ENCODE data around the gene PFKP. TPM values are rescaled to one million over a fixed set of nuclear protein-coding genes. Genes with fewer than 3 reads are reported as not detected.

PFKP gene
- total RNA-seq, 3 donors from 2014 or later, result 239 to 271 (median 253) TPM

DNA sequence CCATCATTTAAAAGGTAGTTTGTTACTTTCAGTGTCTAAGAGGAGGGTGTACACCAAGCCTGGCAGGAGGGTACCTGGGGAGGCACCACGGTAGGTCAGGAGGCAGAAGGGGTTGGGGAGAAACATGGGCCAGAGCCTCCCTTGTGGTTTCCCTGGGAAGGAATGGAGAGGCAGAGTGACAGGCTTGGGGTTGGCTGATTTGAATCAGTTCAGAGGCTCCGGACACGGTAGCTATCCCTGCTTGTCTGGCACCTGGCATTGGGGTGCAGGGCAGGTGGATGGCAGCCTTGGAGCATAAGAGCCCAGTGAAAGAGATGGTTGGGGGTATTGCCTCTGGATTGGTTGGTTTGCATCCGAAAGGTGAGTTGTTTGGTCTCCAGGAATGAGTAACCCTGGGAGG lies 30.2 kb upstream of the PFKP start:
- H3K27me3 Mint-ChIP-seq (ENCODE audit: low read depth), result peaks cover 27% of the 10 kb centered on the region
- peaks cover 4% of the 10 kb centered on the region for H3K4me1 Mint-ChIP-seq (ENCODE audit: low read depth)
- no peak for ATAC-seq
- no peaks in the 10 kb centered on the region for H3K36me3 Mint-ChIP-seq (ENCODE audit: insufficient read depth)
- H3K4me3 Mint-ChIP-seq, result no peak overlapping the region
- H3K9me3 Mint-ChIP-seq, result no peaks in the 10 kb centered on the region
- DNase-seq, result no peak

- ATAC-seq, result no peak
- Mint-ChIP-seq H3K36me3 (ENCODE audit: insufficient read depth) (no peaks in the 10 kb centered on the region), H3K4me3 (no peak overlapping the region)
Observed at GRCh38 chr10:3040069-3040468, 27.3 kb upstream of the PFKP start.

DNA sequence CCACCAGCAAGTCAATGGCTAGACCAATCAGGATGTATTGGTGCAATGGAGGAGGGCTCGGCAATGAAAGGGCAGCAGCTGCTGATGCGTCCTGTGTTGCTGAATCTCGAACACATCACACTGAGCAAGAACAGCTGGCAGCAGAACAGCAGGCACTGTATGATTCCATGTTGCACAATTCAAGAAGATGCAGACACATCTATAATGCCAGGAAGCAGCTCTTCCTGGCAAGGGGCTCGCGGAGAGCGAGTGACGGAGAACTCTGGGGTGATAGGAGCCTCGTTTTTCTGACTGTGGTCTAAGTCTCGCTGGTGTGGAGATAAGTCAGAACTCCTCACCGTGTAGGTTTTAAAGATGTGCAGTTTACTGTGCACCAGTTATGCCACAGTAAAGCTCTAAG lies 24.8 kb upstream of the PFKP start:
- H3K9me3 Mint-ChIP-seq, result no peaks in the 10 kb centered on the region
- no peak overlapping the region for H3K4me3 Mint-ChIP-seq
- DNase-seq (no peak), ATAC-seq (no peak)
- H3K27me3 Mint-ChIP-seq (ENCODE audit: low read depth), result peaks cover 20% of the 10 kb centered on the region
- no peaks in the 10 kb centered on the region for H3K36me3 Mint-ChIP-seq (ENCODE audit: insufficient read depth)
- peaks cover 5% of the 10 kb centered on the region for H3K4me1 Mint-ChIP-seq (ENCODE audit: low read depth)

More at GRCh38 chr10:3040069-3040468, 27.3 kb upstream of the PFKP start:
- Mint-ChIP-seq H3K9me3 (no peaks in the 10 kb centered on the region), H3K4me1 (ENCODE audit: low read depth) (peaks cover 7% of the 10 kb centered on the region), H3K27me3 (ENCODE audit: low read depth) (peaks cover 22% of the 10 kb centered on the region)
- no peak for DNase-seq

GRCh38 chr10:3043512-3044368 lies 23.6 kb upstream of the PFKP start:
- Mint-ChIP-seq H3K27me3 (ENCODE audit: low read depth) (peaks cover 28% of the 10 kb centered on the region), H3K4me1 (ENCODE audit: low read depth) (peaks cover 5% of the 10 kb centered on the region), H3K4me3 (no peak overlapping the region), H3K9me3 (no peaks in the 10 kb centered on the region), H3K36me3 (ENCODE audit: insufficient read depth) (no peaks in the 10 kb centered on the region)
- peak; percentile 39 for DNase-seq
- peak; percentile 71 to 79 for ATAC-seq

- peaks cover 5% of the 10 kb centered on the region for H3K4me1 Mint-ChIP-seq (ENCODE audit: low read depth)
- no peak for DNase-seq
- H3K4me3 Mint-ChIP-seq, result no peak overlapping the region
- peaks cover 40% of the 10 kb centered on the region for H3K27me3 Mint-ChIP-seq (ENCODE audit: low read depth)
- H3K36me3 Mint-ChIP-seq (ENCODE audit: insufficient read depth), result no peaks in the 10 kb centered on the region
- H3K9me3 Mint-ChIP-seq, result no peaks in the 10 kb centered on the region
- peak; percentile 46 to 59 for ATAC-seq
Observed at GRCh38 chr10:3045471-3046209, 21.7 kb upstream of the PFKP start.

- ATAC-seq, result no peak
- peaks cover 41% of the 10 kb centered on the region for H3K27me3 Mint-ChIP-seq (ENCODE audit: low read depth)
- no peaks in the 10 kb centered on the region for H3K36me3 Mint-ChIP-seq (ENCODE audit: insufficient read depth)
Observed at GRCh38 chr10:3046210-3046779, 21.1 kb upstream of the PFKP start.

DNA sequence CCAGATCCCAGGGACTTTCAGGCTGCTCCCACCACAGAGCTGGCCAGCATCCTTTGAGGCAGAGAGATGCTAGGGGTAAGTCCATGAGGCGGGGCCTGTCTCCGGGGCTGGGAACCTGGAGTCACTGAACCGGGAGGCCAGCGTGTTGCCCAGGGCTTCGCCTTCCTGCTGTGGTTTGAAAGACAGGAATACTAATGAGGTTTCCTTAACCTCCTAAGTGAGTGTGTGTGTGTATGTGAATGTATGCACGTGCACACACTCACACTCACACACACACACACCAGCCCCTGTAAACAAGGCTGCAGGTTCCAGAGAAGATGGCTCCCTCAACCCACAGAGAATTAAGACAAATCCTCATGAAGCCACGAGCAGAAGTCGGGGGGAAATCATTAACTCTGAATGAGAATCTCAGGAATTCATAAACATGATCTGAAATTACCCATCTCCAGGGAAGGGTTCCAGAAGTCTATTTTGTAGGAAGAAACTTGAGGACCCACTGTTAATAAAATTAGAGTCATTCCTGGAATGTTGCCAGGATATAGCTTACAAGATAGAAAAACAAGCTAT lies 20.3 kb upstream of the PFKP start:
- Mint-ChIP-seq H3K4me1 (ENCODE audit: low read depth) (peaks cover 5% of the 10 kb centered on the region), H3K36me3 (ENCODE audit: insufficient read depth) (no peaks in the 10 kb centered on the region), H3K27me3 (ENCODE audit: low read depth) (peaks cover 43% of the 10 kb centered on the region), H3K9me3 (no peaks in the 10 kb centered on the region), H3K4me3 (no peak overlapping the region)
- no peak for DNase-seq
- ATAC-seq, result no peak

More at GRCh38 chr10:3046210-3046779, 21.1 kb upstream of the PFKP start:
- Mint-ChIP-seq H3K9me3 (no peaks in the 10 kb centered on the region), H3K4me1 (ENCODE audit: low read depth) (peaks cover 5% of the 10 kb centered on the region), H3K4me3 (no peak overlapping the region)
- DNase-seq, result no peak

DNA sequence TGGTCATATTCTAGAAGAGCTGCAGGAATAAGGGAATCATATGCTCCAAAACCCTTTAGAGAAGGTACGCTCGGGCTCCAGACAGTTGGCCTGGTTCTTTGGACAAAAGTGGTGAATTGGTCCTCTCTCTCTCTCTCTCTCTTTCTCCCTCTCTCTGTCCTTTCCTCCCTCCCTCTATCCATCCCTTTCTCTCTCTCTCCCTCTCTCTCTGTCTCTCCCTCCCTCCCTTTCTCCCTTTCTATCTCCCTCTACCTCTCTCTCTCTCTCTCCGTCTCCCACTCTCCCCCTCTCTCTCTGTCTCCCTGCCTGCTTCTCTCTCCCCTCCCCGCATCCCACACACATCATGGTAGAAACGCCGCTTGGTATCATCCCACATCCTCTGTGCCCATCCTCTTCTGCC lies 19.8 kb upstream of the PFKP start:
- H3K36me3 Mint-ChIP-seq (ENCODE audit: insufficient read depth), result no peaks in the 10 kb centered on the region
- H3K27me3 Mint-ChIP-seq (ENCODE audit: low read depth), result peaks cover 44% of the 10 kb centered on the region
- ATAC-seq, result no peak
- H3K9me3 Mint-ChIP-seq, result no peaks in the 10 kb centered on the region
- peaks cover 5% of the 10 kb centered on the region for H3K4me1 Mint-ChIP-seq (ENCODE audit: low read depth)
- DNase-seq, result no peak
- no peak overlapping the region for H3K4me3 Mint-ChIP-seq

DNA sequence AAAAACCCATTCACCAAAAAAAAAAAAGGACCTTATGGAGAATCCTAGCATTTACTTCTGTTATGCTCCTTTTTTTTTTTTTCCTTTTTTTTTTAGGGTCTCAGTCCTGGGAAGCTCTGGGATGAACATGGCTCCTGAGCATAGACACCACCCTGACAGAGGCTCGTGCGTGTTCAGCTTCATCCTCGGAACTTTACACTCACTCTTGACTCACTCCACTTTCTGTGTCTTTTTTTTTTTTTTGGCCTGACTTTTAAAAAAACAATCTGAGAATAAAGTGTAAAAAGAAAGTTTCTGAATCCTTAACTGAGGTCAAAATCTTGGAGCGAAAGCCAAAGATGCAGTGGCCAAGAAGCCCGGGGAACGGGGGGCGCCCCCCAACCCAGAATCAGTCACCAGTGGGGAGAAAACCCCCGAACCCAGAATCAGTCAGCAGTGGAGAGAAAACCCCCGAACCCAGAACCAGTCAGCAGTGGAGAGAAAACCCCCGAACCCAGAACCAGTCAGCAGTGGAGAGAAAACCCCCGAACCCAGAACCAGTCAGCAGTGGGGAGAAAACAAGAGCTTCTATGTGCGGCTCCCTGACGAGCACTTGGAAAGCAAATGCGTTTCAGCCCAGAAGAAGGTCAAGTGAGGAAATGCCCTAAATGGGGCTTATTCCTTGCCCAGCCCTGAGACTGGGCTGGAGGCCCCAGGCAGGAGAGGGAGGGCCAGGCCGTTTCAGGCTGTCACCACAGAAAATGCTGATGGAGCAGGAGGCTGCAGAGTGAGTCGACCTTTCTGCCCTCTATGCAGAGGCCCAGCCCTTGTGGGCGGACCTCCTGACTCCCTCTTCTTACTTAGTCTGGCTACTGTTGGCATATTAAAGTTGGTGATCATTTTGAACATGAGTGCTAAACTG lies 19.0 kb upstream of the PFKP start:
- no peaks in the 10 kb centered on the region for H3K36me3 Mint-ChIP-seq (ENCODE audit: insufficient read depth)
- peaks cover 4% of the 10 kb centered on the region for H3K4me1 Mint-ChIP-seq (ENCODE audit: low read depth)
- no peaks in the 10 kb centered on the region for H3K9me3 Mint-ChIP-seq
- DNase-seq (no peak), ATAC-seq (no peak)
- no peak overlapping the region for H3K4me3 Mint-ChIP-seq
- peaks cover 44% of the 10 kb centered on the region for H3K27me3 Mint-ChIP-seq (ENCODE audit: low read depth)

GRCh38 chr10:3051692-3052091 lies 15.7 kb upstream of the PFKP start:
- Mint-ChIP-seq H3K4me1 (ENCODE audit: low read depth) (peaks cover 2% of the 10 kb centered on the region), H3K9me3 (no peaks in the 10 kb centered on the region), H3K27me3 (ENCODE audit: low read depth) (peaks cover 42% of the 10 kb centered on the region), H3K36me3 (ENCODE audit: insufficient read depth) (no peaks in the 10 kb centered on the region), H3K4me3 (no peak overlapping the region)
- DNase-seq (no peak), ATAC-seq (no peak)

DNA sequence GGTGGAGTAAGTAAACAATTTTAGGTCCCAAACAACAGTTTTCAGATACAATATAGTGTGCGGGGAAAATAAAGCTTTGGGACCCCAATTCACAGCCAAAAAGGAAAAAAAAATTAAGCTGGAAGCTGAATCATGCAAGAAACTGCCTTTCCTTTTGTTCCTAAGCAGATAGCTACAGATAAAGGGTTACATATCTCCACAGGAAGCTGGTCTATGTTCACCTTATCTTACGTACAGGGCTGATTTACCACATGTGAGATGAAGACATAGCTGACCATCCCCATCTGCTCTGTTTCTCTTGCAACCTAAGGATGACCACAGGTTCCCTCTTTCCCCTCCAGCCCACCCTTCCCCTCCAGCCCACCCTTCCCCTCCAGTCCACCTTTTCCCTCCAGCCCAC lies 14.2 kb upstream of the PFKP start:
- Mint-ChIP-seq H3K4me3 (no peak overlapping the region), H3K4me1 (ENCODE audit: low read depth) (peaks cover 4% of the 10 kb centered on the region), H3K27me3 (ENCODE audit: low read depth) (peaks cover 31% of the 10 kb centered on the region), H3K36me3 (ENCODE audit: insufficient read depth) (no peaks in the 10 kb centered on the region), H3K9me3 (no peaks in the 10 kb centered on the region)
- no peak for DNase-seq
- no peak for ATAC-seq

DNA sequence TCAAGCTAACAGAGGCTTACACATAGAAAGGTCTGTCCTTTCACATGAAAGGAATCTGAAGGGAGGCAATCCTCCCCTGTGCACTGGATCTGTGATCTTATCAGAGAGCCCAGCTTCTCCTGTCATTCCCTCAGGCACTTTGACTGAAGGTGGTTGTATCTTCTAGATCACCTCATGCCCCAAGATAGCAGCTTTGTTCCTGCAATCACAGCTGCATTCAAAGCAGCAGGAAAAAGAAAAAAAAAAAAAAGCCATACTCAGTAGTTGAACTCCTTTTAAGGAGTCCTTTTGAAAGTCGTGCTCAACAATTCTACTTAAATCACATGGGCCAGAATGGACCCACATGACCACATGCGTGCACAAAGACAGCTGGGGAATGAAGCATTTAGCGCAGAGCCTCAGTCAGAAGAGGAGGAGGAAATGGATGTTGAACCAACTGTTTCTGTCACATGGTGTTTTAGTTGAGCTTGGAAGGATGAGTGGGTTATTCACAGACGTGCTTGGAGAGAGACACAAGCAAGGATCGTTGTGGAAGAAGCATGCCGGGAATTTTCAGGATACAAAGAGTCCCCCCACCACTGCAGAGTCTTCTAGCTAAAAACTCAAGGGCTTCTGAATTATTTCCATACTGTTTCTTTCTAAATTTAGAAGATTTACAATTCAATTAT lies 13.0 kb upstream of the PFKP start:
- DNase-seq, result no peak
- H3K4me1 Mint-ChIP-seq (ENCODE audit: low read depth), result peaks cover 4% of the 10 kb centered on the region
- H3K27me3 Mint-ChIP-seq (ENCODE audit: low read depth), result peaks cover 28% of the 10 kb centered on the region
- no peak for ATAC-seq
- H3K4me3 Mint-ChIP-seq, result no peak overlapping the region
- H3K9me3 Mint-ChIP-seq, result no peaks in the 10 kb centered on the region
- H3K36me3 Mint-ChIP-seq (ENCODE audit: insufficient read depth), result no peaks in the 10 kb centered on the region

DNA sequence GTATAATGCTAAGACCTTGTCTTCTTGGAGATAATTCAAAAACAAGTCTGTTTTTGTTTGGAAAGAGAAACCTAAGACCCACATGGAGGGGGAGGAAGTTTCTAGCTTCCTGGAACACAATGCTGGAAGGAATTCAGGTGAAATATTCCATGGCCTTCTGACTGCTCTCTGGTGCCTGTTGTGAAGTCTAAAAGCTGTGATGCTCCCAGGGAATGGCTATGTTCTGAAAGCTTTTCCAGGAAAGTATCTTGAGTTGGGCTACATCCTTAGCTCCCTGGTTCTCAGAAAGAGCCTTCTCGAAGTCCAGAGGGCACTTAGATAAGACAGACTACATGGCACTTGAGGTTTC lies 12.5 kb upstream of the PFKP start:
- Mint-ChIP-seq H3K4me1 (ENCODE audit: low read depth) (peaks cover 4% of the 10 kb centered on the region), H3K4me3 (no peak overlapping the region), H3K9me3 (no peaks in the 10 kb centered on the region), H3K36me3 (ENCODE audit: insufficient read depth) (no peaks in the 10 kb centered on the region), H3K27me3 (ENCODE audit: low read depth) (peaks cover 22% of the 10 kb centered on the region)
- no peak for DNase-seq
- ATAC-seq, result no peak
